Panc1 (cell line): Measurements from ENCODE around the gene PEF1. TPM values are rescaled to one million over a fixed set of nuclear protein-coding genes. Genes with fewer than 3 reads are reported as not detected.

Experiments used
- ATAC-seq: fragments of 200-7000 bp; cut with Tn5 transposase; 2 replicates; pipeline ENCODE4 v1.9.1; 2020; ENCODE audit warnings: mild to moderate bottlenecking, moderate library complexity
- BruUV-seq: library from RNA; stranded (reverse); fragments of 400-500 nt; replicated peaks from 2 replicates; lab custom pipeline; 2021; lab: Mats Ljungman, UMichigan
- CTCF ChIA-PET: fragments of 300-600 bp; sonication (Branson Sonifier 250); formaldehyde crosslinking; loops from one replicate; lab custom pipeline; 2022; ENCODE audit warnings: antibody characterized with exemption; lab: Charles Lee
- POLR2A ChIA-PET: fragments of 300-600 bp; sonication (Branson Sonifier 250); formaldehyde crosslinking; loops from one replicate; lab custom pipeline; 2022; ENCODE audit warnings: antibody characterized with exemption; lab: Charles Lee
- DNase-seq: peaks from one replicate; pipeline ENCODE4 v3.0.0-alpha.2; 2010; ENCODE audit warnings: low read depth, low spot score
- H3K27ac ChIP-seq: 2 replicates; pipeline ENCODE4 v1.5.1; 2011; ENCODE audit warnings: mild to moderate bottlenecking, low read length, inconsistent platforms
- H3K27me3 ChIP-seq: fragments of 200-500 bp; sonication (Bioruptor generic); 2 replicates; pipeline ENCODE4 v1.6.0; 2014; ENCODE audit warnings: low read length, inconsistent platforms; ENCODE audit not compliant: control insufficient read depth, insufficient read depth
- H3K36me3 ChIP-seq: fragments of 200-500 bp; sonication (Bioruptor generic); 2 replicates; pipeline ENCODE4 v1.5.1; 2014; ENCODE audit warnings: inconsistent platforms, mild to moderate bottlenecking, low read length, moderate library complexity; ENCODE audit not compliant: control insufficient read depth, insufficient read depth
- H3K4me1 ChIP-seq: 2 replicates; pipeline ENCODE4 v1.5.1; 2011; ENCODE audit warnings: inconsistent platforms, mild to moderate bottlenecking, low read length, moderate library complexity; ENCODE audit not compliant: control insufficient read depth, insufficient read depth
- H3K4me3 ChIP-seq, 2 experiments: 2 replicates each; pipeline ENCODE4 v1.5.1; 2011 to 2012; ENCODE audit warnings: low read depth in 2 of 2, low read length in 2 of 2, mild to moderate bottlenecking in 2 of 2, inconsistent platforms in 1 of 2, moderate library complexity in 1 of 2
- H3K9me3 ChIP-seq: fragments of 200-500 bp; sonication (Bioruptor generic); 2 replicates; pipeline ENCODE4 v1.5.1; 2014; ENCODE audit warnings: low read depth, mild to moderate bottlenecking, inconsistent platforms, low read length, moderate library complexity; ENCODE audit not compliant: control insufficient read depth, insufficient read depth
- POLR2AphosphoS5 ChIP-seq: IDR thresholded peaks from 2 replicates; pipeline ENCODE4 v1.6.1; 2012; ENCODE audit warnings: mild to moderate bottlenecking, low read depth, low read length, moderate library complexity
- SIN3A ChIP-seq: IDR thresholded peaks from 2 replicates; pipeline ENCODE4 v1.6.1; 2012; ENCODE audit warnings: low read depth, mild to moderate bottlenecking, low read length, moderate library complexity, borderline replicate concordance; ENCODE audit not compliant: insufficient read depth
- TCF7L2 ChIP-seq: IDR thresholded peaks from 2 replicates; pipeline ENCODE4 v1.6.1; 2011; ENCODE audit warnings: mild to moderate bottlenecking, low read depth, low read length, inconsistent platforms
- in situ Hi-C: cut with HindIII; loops from 2 replicates; pipeline ENCODE4 v1.10.0; 2016; ENCODE audit warnings: low sequenced_read_pairs, low pct_unique_long_range_greater_than_20kb
- intact Hi-C: fragments of 100-400 bp; cut with micrococcal nuclease; formaldehyde crosslinking; loops from one replicate; pipeline ENCODE4 v1.10.0; 2022; ENCODE audit not compliant: unreplicated experiment
- total RNA-seq: library from RNA; stranded (reverse); gene quantifications from one replicate; pipeline ENCODE4 v1.2.1, GENCODE V29; 2021; ENCODE audit not compliant: unreplicated experiment
- TF ChIP-seq, protein P1 (sequence below): fragments of 450-650 bp; IDR thresholded peaks from 2 replicates; pipeline ENCODE4 v1.5.1; 2017; ENCODE audit warnings: mild to moderate bottlenecking
- TF ChIP-seq, protein P2 (sequence below), 2 experiments: IDR thresholded peaks; 2 replicates each; pipeline ENCODE4 v1.6.1; 2011 to 2012; ENCODE audit warnings: low read depth in 2 of 2, control low read depth in 1 of 2, low read length in 1 of 2, mild to moderate bottlenecking in 1 of 2, moderate library complexity in 1 of 2; ENCODE audit not compliant: insufficient read depth in 1 of 2

PEF1 gene
- total RNA-seq, 1 experiment from 2014 or later: 58.4 TPM

DNA sequence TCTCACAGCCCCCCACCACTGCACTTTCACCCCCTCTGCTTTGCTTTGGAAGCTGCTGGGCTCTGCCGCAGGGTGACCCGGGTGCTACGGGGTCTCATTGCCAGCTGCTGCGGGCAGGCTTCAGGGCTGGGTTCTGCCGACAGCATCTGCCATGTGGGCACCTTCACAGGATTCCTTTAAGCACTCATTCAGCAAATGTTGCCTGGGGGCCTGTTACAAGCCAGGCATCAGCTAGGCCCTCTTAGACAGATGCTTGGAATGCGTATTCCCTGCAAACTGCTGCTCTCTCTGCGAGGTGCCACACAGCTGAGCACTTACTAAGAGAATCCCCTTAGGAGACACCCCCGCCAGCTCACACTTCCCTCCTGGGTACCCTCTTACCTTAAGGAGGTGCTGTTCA lies 29.9 kb upstream of the PEF1 start:
- in situ Hi-C loops: no loop called here
- no peaks in the 10 kb centered on the region for H3K36me3 ChIP-seq
- no peak for DNase-seq

DNA sequence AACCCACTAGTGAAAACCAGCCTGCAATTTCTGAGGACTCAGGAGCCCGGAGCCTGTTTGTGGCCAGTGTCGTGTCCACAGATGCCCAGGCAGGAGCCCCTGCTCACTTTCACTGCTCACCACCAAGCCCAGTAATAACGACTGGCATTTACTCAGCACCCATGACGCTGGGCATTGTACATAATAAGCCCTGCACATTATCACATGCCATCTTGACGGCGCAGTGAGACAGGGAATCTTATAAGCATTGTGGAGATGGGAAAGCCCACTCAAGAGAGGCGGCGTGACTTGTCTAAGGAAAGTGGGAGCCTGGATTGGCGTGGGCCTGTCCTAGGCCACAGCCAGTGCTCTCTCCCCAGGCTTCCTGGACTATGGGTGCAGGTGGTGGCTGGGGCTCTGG lies 28.8 kb upstream of the PEF1 start:
- peaks cover 15% of the 10 kb centered on the region for H3K4me1 ChIP-seq
- H3K4me3 ChIP-seq: no peak overlapping the region
- DNase-seq (no peak), ATAC-seq (no peak)
- intact Hi-C loops: no loop called here
- ChIA-PET CTCF (no interaction called here), POLR2A (no interaction called here)
- no peak overlapping the region for H3K27ac ChIP-seq
- no TSS peak for BruUV-seq
- no peaks in the 10 kb centered on the region for H3K9me3 ChIP-seq
- in situ Hi-C loops: no loop called here
- no peaks in the 10 kb centered on the region for H3K27me3 ChIP-seq
- TF ChIP-seq POLR2AphosphoS5: no peak
- TF ChIP-seq, protein P1, sequence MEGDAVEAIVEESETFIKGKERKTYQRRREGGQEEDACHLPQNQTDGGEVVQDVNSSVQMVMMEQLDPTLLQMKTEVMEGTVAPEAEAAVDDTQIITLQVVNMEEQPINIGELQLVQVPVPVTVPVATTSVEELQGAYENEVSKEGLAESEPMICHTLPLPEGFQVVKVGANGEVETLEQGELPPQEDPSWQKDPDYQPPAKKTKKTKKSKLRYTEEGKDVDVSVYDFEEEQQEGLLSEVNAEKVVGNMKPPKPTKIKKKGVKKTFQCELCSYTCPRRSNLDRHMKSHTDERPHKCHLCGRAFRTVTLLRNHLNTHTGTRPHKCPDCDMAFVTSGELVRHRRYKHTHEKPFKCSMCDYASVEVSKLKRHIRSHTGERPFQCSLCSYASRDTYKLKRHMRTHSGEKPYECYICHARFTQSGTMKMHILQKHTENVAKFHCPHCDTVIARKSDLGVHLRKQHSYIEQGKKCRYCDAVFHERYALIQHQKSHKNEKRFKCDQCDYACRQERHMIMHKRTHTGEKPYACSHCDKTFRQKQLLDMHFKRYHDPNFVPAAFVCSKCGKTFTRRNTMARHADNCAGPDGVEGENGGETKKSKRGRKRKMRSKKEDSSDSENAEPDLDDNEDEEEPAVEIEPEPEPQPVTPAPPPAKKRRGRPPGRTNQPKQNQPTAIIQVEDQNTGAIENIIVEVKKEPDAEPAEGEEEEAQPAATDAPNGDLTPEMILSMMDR: no peak
- TF ChIP-seq SIN3A: no peak
- TF ChIP-seq TCF7L2: no peak
- TF ChIP-seq, protein P2, sequence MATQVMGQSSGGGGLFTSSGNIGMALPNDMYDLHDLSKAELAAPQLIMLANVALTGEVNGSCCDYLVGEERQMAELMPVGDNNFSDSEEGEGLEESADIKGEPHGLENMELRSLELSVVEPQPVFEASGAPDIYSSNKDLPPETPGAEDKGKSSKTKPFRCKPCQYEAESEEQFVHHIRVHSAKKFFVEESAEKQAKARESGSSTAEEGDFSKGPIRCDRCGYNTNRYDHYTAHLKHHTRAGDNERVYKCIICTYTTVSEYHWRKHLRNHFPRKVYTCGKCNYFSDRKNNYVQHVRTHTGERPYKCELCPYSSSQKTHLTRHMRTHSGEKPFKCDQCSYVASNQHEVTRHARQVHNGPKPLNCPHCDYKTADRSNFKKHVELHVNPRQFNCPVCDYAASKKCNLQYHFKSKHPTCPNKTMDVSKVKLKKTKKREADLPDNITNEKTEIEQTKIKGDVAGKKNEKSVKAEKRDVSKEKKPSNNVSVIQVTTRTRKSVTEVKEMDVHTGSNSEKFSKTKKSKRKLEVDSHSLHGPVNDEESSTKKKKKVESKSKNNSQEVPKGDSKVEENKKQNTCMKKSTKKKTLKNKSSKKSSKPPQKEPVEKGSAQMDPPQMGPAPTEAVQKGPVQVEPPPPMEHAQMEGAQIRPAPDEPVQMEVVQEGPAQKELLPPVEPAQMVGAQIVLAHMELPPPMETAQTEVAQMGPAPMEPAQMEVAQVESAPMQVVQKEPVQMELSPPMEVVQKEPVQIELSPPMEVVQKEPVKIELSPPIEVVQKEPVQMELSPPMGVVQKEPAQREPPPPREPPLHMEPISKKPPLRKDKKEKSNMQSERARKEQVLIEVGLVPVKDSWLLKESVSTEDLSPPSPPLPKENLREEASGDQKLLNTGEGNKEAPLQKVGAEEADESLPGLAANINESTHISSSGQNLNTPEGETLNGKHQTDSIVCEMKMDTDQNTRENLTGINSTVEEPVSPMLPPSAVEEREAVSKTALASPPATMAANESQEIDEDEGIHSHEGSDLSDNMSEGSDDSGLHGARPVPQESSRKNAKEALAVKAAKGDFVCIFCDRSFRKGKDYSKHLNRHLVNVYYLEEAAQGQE (IDR thresholded peaks at IDR 0.05; ENCODE audit: insufficient read depth in 1 of 2, low read depth in 2 of 2, low read length in 1 of 2): no peak
- H3K36me3 ChIP-seq: no peaks in the 10 kb centered on the region

More for the DNA sequence above, 29.9 kb upstream of the PEF1 start:
- TF ChIP-seq, protein P2 (IDR thresholded peaks at IDR 0.05; ENCODE audit: insufficient read depth in 1 of 2, low read depth in 2 of 2, low read length in 1 of 2): no peak
- TF ChIP-seq TCF7L2 (no peak), SIN3A (no peak)
- TF ChIP-seq, protein P1: no peak
- ChIA-PET CTCF (interaction anchor here (0.6 to 0.9 kb wide), 2 partner anchors 71 to 251 kb away, joined by 3 read pairs; no protein-coding TSS in a partner anchor), POLR2A (interaction anchor here (0.5 kb wide), 1 partner anchor 479 kb away, joined by 6 read pairs; no protein-coding TSS in a partner anchor)
- H3K27ac ChIP-seq: no peak overlapping the region
- intact Hi-C loops: no loop called here
- no peak for ATAC-seq
- H3K4me1 ChIP-seq: peaks cover 11% of the 10 kb centered on the region
- no TSS peak for BruUV-seq
- H3K27me3 ChIP-seq: no peaks in the 10 kb centered on the region
- H3K9me3 ChIP-seq: no peaks in the 10 kb centered on the region
- no peak overlapping the region for H3K4me3 ChIP-seq
